ENCODE data around the gene ASB16.

- peak; percentile 9 to 24 (median 20); a peak in 1 of 6 replicates for TF ChIP-seq CTCF (IDR thresholded peaks at IDR 0.05 in 2 of 3, conservative IDR thresholded peaks at IDR 0.05 in 1 of 3; ENCODE audit: borderline replicate concordance in 1 of 3, insufficient read depth in 1 of 3, low read depth in 2 of 3, low read length in 2 of 3)
- TF ChIP-seq REST (IDR thresholded peaks at IDR 0.05; ENCODE audit: low read depth): no peak
- no peak for TF ChIP-seq ZNF274 (IDR thresholded peaks at IDR 0.05; ENCODE audit: low read depth, low read length)
- no peak for TF ChIP-seq POLR2A (IDR thresholded peaks at IDR 0.05; ENCODE audit: borderline replicate concordance, extremely low read depth, insufficient read depth, insufficient read length)
These were observed 51.8 kb downstream of the ASB16 start for GRCh38 chr17:44222112-44222869.

Data from HCT116 (cell line).